NT2/D1 (cell line): Measurements from ENCODE around the gene SDC3.

Source experiments
- SUZ12 ChIP-seq: IDR thresholded peaks from 2 replicates; pipeline ENCODE4 v1.6.1; 2011; ENCODE audit not compliant: insufficient read length, insufficient read depth; ENCODE audit errors: extremely low read depth
- ZNF274 ChIP-seq: IDR thresholded peaks from 2 replicates; pipeline ENCODE4 v1.6.1; 2011; ENCODE audit warnings: mild to moderate bottlenecking, low read depth, low read length

GRCh38 chr1:30837653-30838052, 70.9 kb downstream of the SDC3 start:
- no peak for TF ChIP-seq ZNF274
- no peak for TF ChIP-seq SUZ12
